Ishikawa (cell line): ENCODE results near the gene HTT-AS.

Experiments used
- CEBPB ChIP-seq: IDR thresholded peaks from 2 replicates; pipeline ENCODE4 v1.6.1; 2012
- CREB1 ChIP-seq: IDR thresholded peaks from 2 replicates; pipeline ENCODE4 v1.6.1; 2012; ENCODE audit warnings: low read depth
- EP300 ChIP-seq: IDR thresholded peaks from 2 replicates; pipeline ENCODE4 v1.6.1; 2012; ENCODE audit warnings: borderline replicate concordance
- FOXM1 ChIP-seq: IDR thresholded peaks from 2 replicates; pipeline ENCODE4 v1.6.1; 2012; ENCODE audit warnings: low read depth, borderline replicate concordance
- RAD21 ChIP-seq: IDR thresholded peaks from 2 replicates; pipeline ENCODE4 v1.6.1; 2012; ENCODE audit warnings: low read depth
- REST ChIP-seq: IDR thresholded peaks from 2 replicates; pipeline ENCODE4 v1.6.1; 2012; ENCODE audit warnings: low read depth, mild to moderate bottlenecking
- TAF1 ChIP-seq: IDR thresholded peaks from 2 replicates; pipeline ENCODE4 v1.6.1; 2012; ENCODE audit warnings: low read depth, mild to moderate bottlenecking
- TCF12 ChIP-seq: IDR thresholded peaks from 2 replicates; pipeline ENCODE4 v1.6.1; 2012; ENCODE audit warnings: low read depth
- TF ChIP-seq, protein P1 (sequence below): IDR thresholded peaks from 2 replicates; pipeline ENCODE4 v1.6.1; 2012
- TF ChIP-seq, protein P2 (sequence below): IDR thresholded peaks from 2 replicates; pipeline ENCODE4 v1.6.1; 2012

GRCh38 chr4:3021127-3021526 lies 53.2 kb downstream of the HTT-AS start:
- no peak for TF ChIP-seq EP300
- no peak for TF ChIP-seq CREB1
- TF ChIP-seq FOXM1 = no peak
- TF ChIP-seq, protein P1, sequence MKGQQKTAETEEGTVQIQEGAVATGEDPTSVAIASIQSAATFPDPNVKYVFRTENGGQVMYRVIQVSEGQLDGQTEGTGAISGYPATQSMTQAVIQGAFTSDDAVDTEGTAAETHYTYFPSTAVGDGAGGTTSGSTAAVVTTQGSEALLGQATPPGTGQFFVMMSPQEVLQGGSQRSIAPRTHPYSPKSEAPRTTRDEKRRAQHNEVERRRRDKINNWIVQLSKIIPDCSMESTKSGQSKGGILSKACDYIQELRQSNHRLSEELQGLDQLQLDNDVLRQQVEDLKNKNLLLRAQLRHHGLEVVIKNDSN = no peak
- TF ChIP-seq, protein P2, sequence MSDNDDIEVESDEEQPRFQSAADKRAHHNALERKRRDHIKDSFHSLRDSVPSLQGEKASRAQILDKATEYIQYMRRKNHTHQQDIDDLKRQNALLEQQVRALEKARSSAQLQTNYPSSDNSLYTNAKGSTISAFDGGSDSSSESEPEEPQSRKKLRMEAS = no peak
- TF ChIP-seq REST = no peak
- TF ChIP-seq TAF1 = no peak
- TF ChIP-seq CEBPB = no peak
- no peak for TF ChIP-seq TCF12
- no peak for TF ChIP-seq RAD21
